Measurements from ENCODE around the gene USF3. TPM values are rescaled to one million over a fixed set of nuclear protein-coding genes. Genes with fewer than 3 reads are reported as not detected.
A peak's percentile ranks its signal among the peaks of the same experiment; 100 is the strongest.

Gene USF3
- total RNA-seq, 4 donors from 2014 or later: 14.2 to 27.1 (median 21.4) TPM

DNA sequence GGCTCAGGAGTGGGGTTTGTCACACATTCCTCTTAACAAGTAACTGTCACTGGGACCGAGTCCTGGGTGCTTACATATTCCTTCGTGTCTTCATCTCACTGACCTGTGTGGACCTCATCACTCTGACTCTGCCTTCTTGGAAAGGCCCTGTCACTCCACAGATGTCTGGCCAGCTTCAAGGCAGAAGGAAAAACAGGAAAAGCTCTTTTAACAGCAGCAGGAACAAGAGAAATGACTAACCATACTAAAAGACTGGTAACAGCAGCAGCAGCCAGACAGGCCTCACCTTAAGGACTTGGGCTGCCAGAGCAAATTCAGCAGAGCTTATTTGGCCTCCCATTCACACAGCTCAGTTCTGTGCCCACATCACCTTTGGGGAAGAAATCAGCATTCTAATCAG, 68.1 kb downstream of the USF3 start:
- Histone ChIP-seq H3K4me1 (no peaks in the 10 kb centered on the region), H3K4me3 (no peak overlapping the region), H3K27me3 (no peaks in the 10 kb centered on the region), H3K9me3 (no peaks in the 10 kb centered on the region), H3K27ac (no peak overlapping the region), H3K36me3 (no peaks in the 10 kb centered on the region)
- intact Hi-C loops (cut with DNase I; ENCODE audit: low total_unique reads): no loop called here
- DNase-seq: no peak
- TF ChIP-seq, protein P1, sequence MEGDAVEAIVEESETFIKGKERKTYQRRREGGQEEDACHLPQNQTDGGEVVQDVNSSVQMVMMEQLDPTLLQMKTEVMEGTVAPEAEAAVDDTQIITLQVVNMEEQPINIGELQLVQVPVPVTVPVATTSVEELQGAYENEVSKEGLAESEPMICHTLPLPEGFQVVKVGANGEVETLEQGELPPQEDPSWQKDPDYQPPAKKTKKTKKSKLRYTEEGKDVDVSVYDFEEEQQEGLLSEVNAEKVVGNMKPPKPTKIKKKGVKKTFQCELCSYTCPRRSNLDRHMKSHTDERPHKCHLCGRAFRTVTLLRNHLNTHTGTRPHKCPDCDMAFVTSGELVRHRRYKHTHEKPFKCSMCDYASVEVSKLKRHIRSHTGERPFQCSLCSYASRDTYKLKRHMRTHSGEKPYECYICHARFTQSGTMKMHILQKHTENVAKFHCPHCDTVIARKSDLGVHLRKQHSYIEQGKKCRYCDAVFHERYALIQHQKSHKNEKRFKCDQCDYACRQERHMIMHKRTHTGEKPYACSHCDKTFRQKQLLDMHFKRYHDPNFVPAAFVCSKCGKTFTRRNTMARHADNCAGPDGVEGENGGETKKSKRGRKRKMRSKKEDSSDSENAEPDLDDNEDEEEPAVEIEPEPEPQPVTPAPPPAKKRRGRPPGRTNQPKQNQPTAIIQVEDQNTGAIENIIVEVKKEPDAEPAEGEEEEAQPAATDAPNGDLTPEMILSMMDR (IDR thresholded peaks at IDR 0.05): no peak
- no peak for TF ChIP-seq POLR2A (IDR thresholded peaks at IDR 0.05)

DNA sequence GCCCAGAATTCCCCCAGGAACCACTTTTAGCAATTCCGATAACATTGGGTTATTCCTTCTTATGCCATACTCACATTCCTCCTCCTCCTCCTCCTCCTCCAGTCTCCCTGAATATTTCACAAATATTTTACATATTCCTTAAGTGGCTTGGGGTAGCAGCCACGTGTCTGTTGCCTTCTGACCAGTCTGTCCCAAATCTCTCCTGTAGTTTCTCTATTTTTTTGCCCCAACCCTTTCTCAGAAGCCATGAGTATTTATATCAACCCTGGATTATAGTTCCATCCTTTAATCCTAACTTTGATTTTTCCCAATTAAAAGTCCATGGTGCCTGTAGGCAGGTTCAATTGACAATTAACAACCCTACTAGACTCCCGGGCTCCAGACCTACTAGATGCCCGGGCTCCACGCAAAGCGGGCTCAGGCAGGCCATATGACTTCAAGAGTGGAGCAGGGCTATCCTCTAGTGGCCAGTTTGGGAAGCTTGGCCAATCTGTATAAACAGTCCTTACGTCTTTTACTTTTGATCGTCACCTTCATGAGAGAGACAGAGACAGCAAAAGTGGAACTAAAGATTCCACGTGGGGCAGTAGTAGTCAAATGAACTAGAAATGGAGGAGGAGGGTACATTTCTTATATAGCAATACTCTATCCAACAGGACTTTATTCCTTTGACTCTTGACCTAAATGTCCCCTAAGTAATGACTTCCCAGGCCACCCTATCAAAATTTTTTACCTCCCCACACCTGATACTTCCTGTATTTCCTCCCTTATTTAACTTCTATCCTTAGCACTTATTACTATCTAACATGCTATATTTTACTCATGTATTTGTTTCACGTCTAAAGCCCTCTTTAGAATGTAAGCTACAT, 69.7 kb downstream of the USF3 start:
- H3K27ac ChIP-seq: no peak overlapping the region
- intact Hi-C loops (cut with DNase I; ENCODE audit: low total_unique reads): no loop called here
- H3K4me3 ChIP-seq: no peak overlapping the region

DNA sequence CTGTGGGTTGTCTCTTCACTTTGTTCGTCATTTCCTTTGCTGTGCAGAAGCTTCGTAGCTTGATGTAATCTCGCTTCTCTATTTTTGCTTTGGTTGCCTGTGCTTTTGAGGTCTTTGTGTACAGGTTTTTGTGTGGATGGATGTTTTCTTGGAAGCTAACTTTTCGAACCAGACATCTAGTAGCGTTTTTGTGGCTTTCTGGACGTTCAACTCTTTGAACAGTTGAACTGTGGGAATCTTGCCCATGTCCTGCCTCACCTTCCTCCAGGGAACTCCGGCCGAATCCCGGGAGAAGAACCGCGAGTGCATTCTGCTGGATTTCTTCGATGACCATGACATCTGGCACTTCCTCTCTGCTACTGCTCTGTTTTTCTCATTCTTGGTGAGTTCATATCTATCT, 70.6 kb downstream of the USF3 start:
- Histone ChIP-seq H3K27ac (no peak overlapping the region), H3K36me3 (no peaks in the 10 kb centered on the region), H3K4me1 (no peaks in the 10 kb centered on the region), H3K9me3 (no peaks in the 10 kb centered on the region), H3K4me3 (no peak overlapping the region), H3K27me3 (no peaks in the 10 kb centered on the region)
- intact Hi-C loops (cut with DNase I; ENCODE audit: low total_unique reads): no loop called here
- no peak for DNase-seq
- no peak for TF ChIP-seq POLR2A (IDR thresholded peaks at IDR 0.05)
- TF ChIP-seq, protein P1 (IDR thresholded peaks at IDR 0.05): no peak

More for the DNA sequence above, 69.7 kb downstream of the USF3 start:
- TF ChIP-seq POLR2A (IDR thresholded peaks at IDR 0.05): no peak
- TF ChIP-seq, protein P1 (IDR thresholded peaks at IDR 0.05): peak; percentile 57 to 80 (median 73)
- peak; percentile 37 to 38 for DNase-seq
- H3K9me3 ChIP-seq: no peaks in the 10 kb centered on the region
- no peaks in the 10 kb centered on the region for H3K4me1 ChIP-seq
- no peaks in the 10 kb centered on the region for H3K27me3 ChIP-seq
- no peaks in the 10 kb centered on the region for H3K36me3 ChIP-seq

DNA sequence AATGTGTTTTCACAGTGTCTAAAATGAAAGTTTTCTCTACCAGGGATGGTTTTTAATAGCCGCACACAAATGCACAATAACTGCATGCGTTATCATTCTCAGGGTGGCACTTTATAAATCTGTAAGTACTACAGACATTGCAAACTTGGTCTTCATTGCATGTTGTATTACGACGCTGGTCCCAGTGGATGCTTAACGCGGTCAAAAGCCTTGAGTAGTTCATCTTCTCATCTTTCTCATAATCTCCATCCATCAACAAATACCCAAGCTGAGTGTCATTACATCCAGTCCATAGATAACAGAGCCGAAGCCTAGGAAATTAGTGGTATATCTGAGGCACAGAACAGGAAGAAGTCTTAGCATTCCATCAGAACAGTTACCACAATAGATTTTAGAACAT, 72.6 kb downstream of the USF3 start:
- no peak for DNase-seq
- Histone ChIP-seq H3K9me3 (no peaks in the 10 kb centered on the region), H3K4me3 (no peak overlapping the region), H3K4me1 (no peaks in the 10 kb centered on the region), H3K27ac (no peak overlapping the region), H3K27me3 (no peaks in the 10 kb centered on the region), H3K36me3 (no peaks in the 10 kb centered on the region)
- intact Hi-C loops (cut with DNase I; ENCODE audit: low total_unique reads): no loop called here
- TF ChIP-seq POLR2A (IDR thresholded peaks at IDR 0.05): no peak
- TF ChIP-seq, protein P1 (IDR thresholded peaks at IDR 0.05): no peak

DNA sequence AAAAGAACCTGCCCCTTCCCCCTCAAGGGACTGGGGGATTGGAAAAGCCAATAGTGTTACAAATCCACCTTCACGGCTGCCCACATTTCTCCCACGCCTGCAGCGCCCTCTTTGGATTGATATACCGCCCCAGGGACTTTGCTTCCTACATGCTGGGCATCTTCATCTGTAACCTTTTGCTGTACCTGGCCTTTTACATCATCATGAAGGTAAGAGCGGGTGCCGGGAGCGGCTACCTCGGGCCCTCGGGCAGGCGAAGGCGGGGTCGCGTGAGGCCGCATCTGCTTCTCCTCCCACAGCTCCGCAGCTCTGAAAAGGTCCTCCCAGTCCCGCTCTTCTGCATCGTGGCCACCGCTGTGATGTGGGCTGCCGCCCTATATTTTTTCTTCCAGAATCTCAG, 73.1 kb downstream of the USF3 start:
- Histone ChIP-seq H3K36me3 (no peaks in the 10 kb centered on the region), H3K4me3 (no peak overlapping the region), H3K9me3 (no peaks in the 10 kb centered on the region), H3K27ac (no peak overlapping the region), H3K4me1 (no peaks in the 10 kb centered on the region), H3K27me3 (no peaks in the 10 kb centered on the region)
- DNase-seq: no peak
- intact Hi-C loops (cut with DNase I; ENCODE audit: low total_unique reads): no loop called here
- TF ChIP-seq, protein P1 (IDR thresholded peaks at IDR 0.05): no peak
- no peak for TF ChIP-seq POLR2A (IDR thresholded peaks at IDR 0.05)

Data from uterus (tissue), 4 donors.